Spleen (tissue), 11 donors: ENCODE measurements around the gene IL3RA. TPM values are rescaled to one million over a fixed set of nuclear protein-coding genes. Genes with fewer than 3 reads are reported as not detected.

Experiments used
- DNase-seq: peaks from one replicate; pipeline ENCODE4 v3.0.0-alpha.2; 2020
- H3K27ac ChIP-seq, 8 donors: fragments of 200-600 bp; sonication (generic) in 7 of 8; 1 replicate in 4 of 8; 2 replicates in 4 of 8; pipeline versions ENCODE4 v1.5.0 to v1.8.0; 2016 to 2021; ENCODE audit warnings: inconsistent platforms in 4 of 8, mild to moderate bottlenecking in 4 of 8, moderate library complexity in 1 of 8
- H3K27me3 ChIP-seq, 7 donors: fragments of 200-600 bp; sonication (generic) in 6 of 7; replicated peaks in 1 of 7; 1 replicate in 4 of 7; 2 replicates in 3 of 7; pipeline versions ENCODE4 v1.5.0 to v1.8.0; 2016 to 2021; ENCODE audit warnings: inconsistent platforms in 3 of 7, mild to moderate bottlenecking in 1 of 7
- H3K36me3 ChIP-seq, 6 donors: fragments of 200-600 bp; sonication (generic) in 5 of 6; 1 replicate in 4 of 6; 2 replicates in 2 of 6; pipeline versions ENCODE4 v1.5.0 to v1.8.0; 2016 to 2021; ENCODE audit warnings: inconsistent platforms in 2 of 6
- H3K4me1 ChIP-seq, 6 donors: fragments of 200-600 bp; sonication (generic) in 5 of 6; 1 replicate in 3 of 6; 2 replicates in 3 of 6; pipeline versions ENCODE4 v1.5.0 to v1.8.0; 2016 to 2021; ENCODE audit warnings: inconsistent platforms in 3 of 6
- H3K4me3 ChIP-seq, 8 donors: fragments of 200-600 bp; sonication (generic) in 7 of 8; 1 replicate in 4 of 8; 2 replicates in 4 of 8; pipeline versions ENCODE4 v1.5.0 to v1.8.0; 2016 to 2021; ENCODE audit warnings: inconsistent platforms in 4 of 8, mild to moderate bottlenecking in 4 of 8, moderate library complexity in 2 of 8
- H3K9me3 ChIP-seq, 8 donors: fragments of 200-600 bp; sonication (generic) in 7 of 8; 1 replicate in 4 of 8; 2 replicates in 4 of 8; pipeline versions ENCODE4 v1.5.0 to v1.8.0; 2016 to 2021; ENCODE audit warnings: inconsistent platforms in 4 of 8
- POLR2A ChIP-seq, 3 donors: fragments of 450-650 bp; IDR thresholded peaks; one replicate each; pipeline ENCODE4 v1.5.1; 2017; ENCODE audit warnings: antibody characterized with exemption in 3 of 3, mild to moderate bottlenecking in 1 of 3
- POLR2AphosphoS5 ChIP-seq, 3 donors: sonication (generic); formaldehyde crosslinking; IDR thresholded peaks; one replicate each; pipeline ENCODE4 v1.5.1; 2017; ENCODE audit warnings: antibody characterized with exemption in 3 of 3
- WGBS, 5 donors: extraction: QIAGEN DNeasy Blood & Tissue Kit in 3 of 5; methylation state at CpG; one replicate each; pipeline versions ENCODE4 v1.1.5 to v1.1.7; 2013 to 2018; 5-methylcytosine and 5-hydroxymethylcytosine counted together
- intact Hi-C: fragments of 100-400 bp; cut with DNase I; formaldehyde crosslinking; loops from one replicate; pipeline ENCODE4 v1.15.0; 2023; ENCODE audit warnings: low total_unique reads
- polyA plus RNA-seq, 3 donors: library from polyadenylated mRNA; stranded (reverse); fragments of 200-250 nt; gene quantifications; one replicate each; pipeline ENCODE4 v1.2.1, GENCODE V29; 2013
- total RNA-seq, 7 donors: library from RNA; depleted of rRNA in 3 of 7; stranded (reverse); fragments of >200 nt in 3 of 7; fragmentation: NEBNext Ultra II Directional in 4 of 7; extraction: Animal tissue kit (Norgen Biotek cat#: 25700) in 4 of 7; gene quantifications; one replicate each; pipeline versions ENCODE4 v1.1.0 to v1.2.1, GENCODE V29; 2016 to 2021
- TF ChIP-seq, protein P1 (sequence below), 11 experiments: fragments of 200-600 bp in 7 of 11; fragments of 450-650 bp in 4 of 11; sonication (generic) in 4 of 11; IDR thresholded peaks in 8 of 11; conservative IDR thresholded peaks in 3 of 11; 1 replicate in 7 of 11; 2 replicates in 4 of 11; pipeline versions ENCODE4 v1.4.0 to v1.8.0; 2016 to 2021; ENCODE audit warnings: antibody characterized with exemption in 11 of 11, inconsistent platforms in 4 of 11, mild to moderate bottlenecking in 1 of 11
- donor health status: healthy with polysubstance abuse.
- donor health status: DM: no; HTN: no; CAD: no; lungs with moderate emphysema.
- donor health status: DM: no; HTN: no; CAD: no.
- donor health status: Bipolar disorder and iron deficiency.
- donor health status: healthy.
- donor health status: DM: no; HTN: no; CAD: no.
- donor health status: DM: yes; HTN: yes; CAD: no.

The IL3RA gene
- total and polyA plus RNA-seq, 10 donors = 2.4 to 11.2 (median 7.0) TPM

DNA sequence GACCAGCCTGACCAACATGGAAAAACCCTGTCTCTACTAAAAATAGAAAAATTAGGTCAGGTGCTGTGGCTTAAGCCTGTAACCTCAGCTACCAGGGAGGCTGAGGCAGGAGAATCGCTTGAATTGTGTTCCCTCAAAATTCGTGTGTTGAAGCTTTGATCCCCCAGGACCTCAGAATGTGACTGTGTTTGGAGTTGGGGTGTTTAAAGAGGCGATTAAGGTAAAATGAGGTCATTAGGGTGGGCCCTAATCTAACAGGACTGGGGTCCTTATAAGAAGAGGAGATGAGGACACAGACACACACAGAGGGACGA is 31.8 kb downstream of the IL3RA start:
- Histone ChIP-seq H3K4me3 (no peak overlapping the region), H3K27ac (no peak overlapping the region), H3K4me1 (no peaks in the 10 kb centered on the region), H3K9me3 (no peaks in the 10 kb centered on the region), H3K27me3 (no peaks in the 10 kb centered on the region), H3K36me3 (peaks cover 0 to 25% (median 6%) of the 10 kb centered on the region in 6 donors)
- intact Hi-C loops = no loop called here
- WGBS, 5 donors = 81 to 91% (median 83%) methylated on average over 4 of the region's 4 CpGs
- TF ChIP-seq, protein P1, sequence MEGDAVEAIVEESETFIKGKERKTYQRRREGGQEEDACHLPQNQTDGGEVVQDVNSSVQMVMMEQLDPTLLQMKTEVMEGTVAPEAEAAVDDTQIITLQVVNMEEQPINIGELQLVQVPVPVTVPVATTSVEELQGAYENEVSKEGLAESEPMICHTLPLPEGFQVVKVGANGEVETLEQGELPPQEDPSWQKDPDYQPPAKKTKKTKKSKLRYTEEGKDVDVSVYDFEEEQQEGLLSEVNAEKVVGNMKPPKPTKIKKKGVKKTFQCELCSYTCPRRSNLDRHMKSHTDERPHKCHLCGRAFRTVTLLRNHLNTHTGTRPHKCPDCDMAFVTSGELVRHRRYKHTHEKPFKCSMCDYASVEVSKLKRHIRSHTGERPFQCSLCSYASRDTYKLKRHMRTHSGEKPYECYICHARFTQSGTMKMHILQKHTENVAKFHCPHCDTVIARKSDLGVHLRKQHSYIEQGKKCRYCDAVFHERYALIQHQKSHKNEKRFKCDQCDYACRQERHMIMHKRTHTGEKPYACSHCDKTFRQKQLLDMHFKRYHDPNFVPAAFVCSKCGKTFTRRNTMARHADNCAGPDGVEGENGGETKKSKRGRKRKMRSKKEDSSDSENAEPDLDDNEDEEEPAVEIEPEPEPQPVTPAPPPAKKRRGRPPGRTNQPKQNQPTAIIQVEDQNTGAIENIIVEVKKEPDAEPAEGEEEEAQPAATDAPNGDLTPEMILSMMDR (IDR thresholded peaks at IDR 0.05 in 8 of 11, conservative IDR thresholded peaks at IDR 0.05 in 3 of 11) = no peak
- TF ChIP-seq POLR2AphosphoS5 (IDR thresholded peaks at IDR 0.05) (no peak), POLR2A (IDR thresholded peaks at IDR 0.05) (no peak)
- DNase-seq = no peak

DNA sequence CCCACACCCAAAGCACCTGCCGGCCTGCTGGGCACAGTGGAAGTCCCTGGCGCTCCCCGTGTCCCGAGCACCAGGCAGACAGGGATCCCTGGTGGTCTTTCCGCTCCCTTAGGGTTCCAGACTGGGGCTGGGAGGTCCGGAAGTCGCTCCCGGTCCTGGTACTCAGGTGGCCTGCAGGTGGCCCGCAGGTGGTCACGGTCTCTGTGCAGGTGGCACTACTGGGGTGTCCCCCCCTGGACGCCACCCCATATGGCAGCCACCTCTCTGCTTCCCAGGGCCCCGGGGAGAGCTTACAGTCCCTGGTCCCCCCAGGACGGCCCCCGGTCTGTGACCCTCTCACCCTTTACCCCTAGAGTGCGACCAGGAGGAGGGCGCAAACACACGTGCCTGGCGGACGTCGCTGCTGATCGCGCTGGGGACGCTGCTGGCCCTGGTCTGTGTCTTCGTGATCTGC is 41.7 kb downstream of the IL3RA start:
- no peak overlapping the region for H3K27ac ChIP-seq
- no peak overlapping the region for H3K4me3 ChIP-seq
- no peaks in the 10 kb centered on the region for H3K27me3 ChIP-seq
- H3K9me3 ChIP-seq = no peaks in the 10 kb centered on the region
- peaks cover 0 to 17% (median 3%) of the 10 kb centered on the region in 6 donors for H3K36me3 ChIP-seq
- no peak for DNase-seq
- H3K4me1 ChIP-seq = peaks cover 0 to 4% (median 0%) of the 10 kb centered on the region in 6 donors
- 89 to 95% (median 92%) methylated on average over 14 to 24 of the region's 24 CpGs for WGBS, 5 donors
- intact Hi-C loops = no loop called here
- TF ChIP-seq, protein P1 (IDR thresholded peaks at IDR 0.05 in 8 of 11, conservative IDR thresholded peaks at IDR 0.05 in 3 of 11) = no peak
- TF ChIP-seq POLR2AphosphoS5 (IDR thresholded peaks at IDR 0.05) (peak in 2 of 3 donors; percentile 30 to 69), POLR2A (IDR thresholded peaks at IDR 0.05) (no peak)

DNA sequence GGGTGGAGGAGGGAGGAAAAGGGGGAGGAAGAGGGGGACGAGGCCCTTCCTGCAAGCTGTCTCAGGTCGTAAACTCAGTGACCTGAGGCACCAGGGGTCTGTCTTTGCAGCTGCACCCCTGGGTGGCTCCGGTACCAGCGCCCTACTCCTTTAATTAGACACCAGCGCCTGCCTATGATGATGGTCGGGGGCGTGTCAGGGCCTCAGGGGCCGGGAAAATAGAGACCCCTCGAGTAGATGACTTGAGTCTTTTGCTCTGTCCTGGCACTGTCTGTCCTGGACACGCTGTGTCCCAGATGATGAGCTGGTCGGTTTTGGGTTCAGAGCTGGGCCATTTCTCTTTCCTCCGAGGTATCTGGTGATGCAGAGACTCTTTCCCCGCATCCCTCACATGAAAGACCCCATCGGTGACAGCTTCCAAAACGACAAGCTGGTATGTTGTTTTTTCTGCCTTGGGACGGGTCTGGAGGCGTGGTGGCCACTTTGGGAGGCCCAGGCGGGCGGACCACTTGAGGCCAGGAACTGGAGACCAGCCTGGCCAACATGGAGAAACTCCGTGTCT is 44.2 kb downstream of the IL3RA start:
- WGBS, 5 donors = 72 to 78% (median 77%) methylated on average over 15 to 20 of the region's 20 CpGs

DNA sequence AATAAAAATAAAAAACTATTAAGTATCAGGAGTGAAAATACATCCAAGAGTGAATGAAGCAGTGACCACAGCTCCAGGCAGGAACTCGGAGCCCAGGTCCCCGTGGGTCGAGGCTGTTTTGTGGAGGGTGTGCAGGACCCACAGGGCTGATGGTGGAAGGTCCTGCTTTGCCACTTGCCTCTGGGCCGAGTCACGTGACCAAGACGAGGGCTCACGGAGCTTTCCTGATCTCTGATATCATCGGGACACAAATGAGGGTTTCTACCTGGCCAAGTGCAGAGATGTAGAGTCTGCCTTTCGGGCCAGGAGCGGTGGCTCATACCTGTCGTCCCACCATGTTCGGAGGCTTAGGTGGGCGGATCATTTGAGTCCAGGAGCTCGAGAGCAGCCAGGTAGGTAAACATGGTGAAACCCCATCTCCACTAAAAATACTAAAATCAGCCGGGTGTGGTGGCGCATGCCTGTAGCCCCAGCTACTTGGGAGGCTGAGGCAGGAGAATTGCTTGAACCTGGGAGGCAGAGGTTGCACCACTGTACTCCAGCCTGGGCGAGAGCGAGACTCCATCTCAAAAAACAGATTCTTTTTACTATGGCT is 48.2 kb downstream of the IL3RA start:
- TF ChIP-seq, protein P1 (IDR thresholded peaks at IDR 0.05 in 8 of 11, conservative IDR thresholded peaks at IDR 0.05 in 3 of 11) = no peak
- no peak for TF ChIP-seq POLR2A (IDR thresholded peaks at IDR 0.05)
- peak; percentile 61 to 63 (median 62) for TF ChIP-seq POLR2AphosphoS5 (IDR thresholded peaks at IDR 0.05)
- peak; percentile 68 for DNase-seq
- intact Hi-C loops = no loop called here
- Histone ChIP-seq H3K9me3 (no peaks in the 10 kb centered on the region), H3K27ac (no peak overlapping the region), H3K27me3 (no peaks in the 10 kb centered on the region), H3K4me3 (no peak overlapping the region), H3K4me1 (peaks cover 12 to 34% (median 25%) of the 10 kb centered on the region in 6 donors), H3K36me3 (peaks cover 13 to 80% (median 67%) of the 10 kb centered on the region in 6 donors)
- 88 to 95% (median 93%) methylated on average over 18 of the region's 18 CpGs for WGBS, 5 donors

More for the DNA sequence above, 44.2 kb downstream of the IL3RA start:
- H3K27me3 ChIP-seq = no peaks in the 10 kb centered on the region
- no peak overlapping the region for H3K4me3 ChIP-seq
- no peak for DNase-seq
- peaks cover 0 to 4% (median 0%) of the 10 kb centered on the region in 6 donors for H3K4me1 ChIP-seq
- TF ChIP-seq, protein P1 (IDR thresholded peaks at IDR 0.05 in 8 of 11, conservative IDR thresholded peaks at IDR 0.05 in 3 of 11) = no peak
- TF ChIP-seq POLR2AphosphoS5 (IDR thresholded peaks at IDR 0.05) (peak in 2 of 3 donors; percentile 54 to 64), POLR2A (IDR thresholded peaks at IDR 0.05) (no peak)
- H3K36me3 ChIP-seq = peaks cover 3 to 41% (median 27%) of the 10 kb centered on the region in 6 donors
- H3K9me3 ChIP-seq = no peaks in the 10 kb centered on the region
- H3K27ac ChIP-seq = no peak overlapping the region
- intact Hi-C loops = no loop called here
